ENCODE measurements around the gene SCN4B. TPM values are rescaled to one million over a fixed set of nuclear protein-coding genes. Genes with fewer than 3 reads are reported as not detected.

The SCN4B gene
- total RNA-seq, 1 donor: not detected

GRCh38 chr11:118167906-118168305 is 15.3 kb upstream of the SCN4B start:
- DNase-seq (ENCODE audit: low read depth): no peak
- no peak for TF ChIP-seq CTCF (IDR thresholded peaks at IDR 0.05; ENCODE audit: insufficient read depth, low read depth, low read length)
- no peak overlapping the region for H3K4me3 ChIP-seq (ENCODE audit: low read depth, low read length)

DNA sequence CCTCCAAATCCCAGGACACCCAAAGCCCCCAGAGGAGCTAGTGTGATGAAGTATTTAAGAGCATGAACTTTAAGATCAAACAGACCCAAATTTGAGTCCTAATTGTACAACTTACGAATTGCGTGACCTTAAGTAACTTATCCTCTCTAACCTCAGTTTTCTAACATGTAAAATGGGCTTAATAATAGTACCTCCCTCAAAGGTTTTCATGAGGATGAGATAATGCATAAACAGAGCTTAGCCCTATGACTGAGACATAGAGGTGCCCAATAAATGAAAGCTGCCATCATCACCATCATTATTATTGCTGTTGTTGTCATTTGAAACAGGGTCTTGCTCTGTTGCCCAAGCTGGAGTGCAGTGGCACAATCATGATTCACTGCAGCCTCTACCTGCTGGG is 14.6 kb upstream of the SCN4B start:
- H3K4me3 ChIP-seq (ENCODE audit: low read depth, low read length): no peak overlapping the region
- DNase-seq (ENCODE audit: low read depth): no peak
- TF ChIP-seq CTCF (IDR thresholded peaks at IDR 0.05; ENCODE audit: insufficient read depth, low read depth, low read length): no peak

DNA sequence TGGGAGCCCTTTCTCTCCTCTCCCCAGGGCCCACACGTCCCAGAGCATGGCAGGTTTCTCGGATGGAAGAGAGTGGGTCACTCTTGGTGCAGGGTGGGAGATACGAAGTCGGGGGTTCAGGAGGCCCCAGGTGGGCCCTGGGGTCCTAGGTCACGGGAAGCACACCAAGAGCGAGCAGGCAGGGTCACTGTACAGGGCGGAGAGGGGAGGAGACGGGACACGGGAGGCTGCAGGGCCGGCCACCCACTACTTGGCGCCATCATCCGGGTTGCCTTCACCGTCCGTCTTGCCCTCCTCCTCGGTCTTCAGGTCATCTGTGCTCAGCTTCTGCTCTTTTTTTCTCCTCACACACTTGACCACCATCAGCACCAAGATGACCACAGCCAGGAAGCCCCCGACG is 14.0 kb upstream of the SCN4B start:
- TF ChIP-seq CTCF (IDR thresholded peaks at IDR 0.05; ENCODE audit: insufficient read depth, low read depth, low read length): no peak
- H3K4me3 ChIP-seq (ENCODE audit: low read depth, low read length): no peak overlapping the region
- DNase-seq (ENCODE audit: low read depth): no peak

DNA sequence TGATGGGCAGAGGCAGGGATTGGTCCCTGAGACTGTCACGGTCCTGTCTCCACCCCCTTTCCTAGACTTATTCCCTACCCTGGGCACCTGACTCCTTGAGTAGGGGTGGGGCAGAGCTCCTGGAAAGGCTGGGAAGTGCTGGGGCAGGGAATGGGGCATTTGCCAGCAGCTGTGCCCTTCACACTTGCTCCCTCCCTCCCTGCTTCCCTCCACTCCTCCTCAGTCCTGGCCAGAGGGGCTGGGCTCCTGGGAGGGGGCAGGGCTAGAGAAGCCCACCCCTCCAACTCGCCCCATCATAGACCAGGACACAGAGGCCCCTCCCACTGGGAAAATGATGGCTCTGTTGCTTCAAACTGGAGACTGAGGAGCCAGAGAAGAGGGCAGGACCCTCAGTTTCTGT is 12.3 kb upstream of the SCN4B start:
- H3K4me3 ChIP-seq (ENCODE audit: low read depth, low read length): no peak overlapping the region
- no peak for DNase-seq (ENCODE audit: low read depth)
- TF ChIP-seq CTCF (IDR thresholded peaks at IDR 0.05; ENCODE audit: insufficient read depth, low read depth, low read length): no peak

- no peak for TF ChIP-seq CTCF (IDR thresholded peaks at IDR 0.05; ENCODE audit: insufficient read depth, low read depth, low read length)
- no peak for DNase-seq (ENCODE audit: low read depth)
- H3K4me3 ChIP-seq (ENCODE audit: low read depth, low read length): no peak overlapping the region
These were observed 10.9 kb upstream of the SCN4B start for GRCh38 chr11:118163494-118163893.

- no peak for TF ChIP-seq CTCF (IDR thresholded peaks at IDR 0.05; ENCODE audit: insufficient read depth, low read depth, low read length)
- no peak for DNase-seq (ENCODE audit: low read depth)
- no peak overlapping the region for H3K4me3 ChIP-seq (ENCODE audit: low read depth, low read length)
These were observed 10.2 kb upstream of the SCN4B start for GRCh38 chr11:118162846-118163245.

GRCh38 chr11:118161786-118162185 is 9.2 kb upstream of the SCN4B start:
- no peak for DNase-seq (ENCODE audit: low read depth)
- H3K4me3 ChIP-seq (ENCODE audit: low read depth, low read length): no peak overlapping the region
- TF ChIP-seq CTCF (IDR thresholded peaks at IDR 0.05; ENCODE audit: insufficient read depth, low read depth, low read length): no peak
